Measurements from ENCODE around the gene RNU1-3. TPM values are rescaled to one million over a fixed set of nuclear protein-coding genes. Genes with fewer than 3 reads are reported as not detected.
"Not testable (repeated sequence)": the region's sequence is repeated elsewhere in the genome, so short reads cannot be mapped to it uniquely, and the experiment has no call there.

RNU1-3 gene
- total RNA-seq, 3 donors from 2014 or later: 2,195 to 6,222 (median 2,378) TPM

GRCh38 chr1:16644482-16645270, 22.1 kb downstream of the RNU1-3 start:
- TF ChIP-seq, protein P1, sequence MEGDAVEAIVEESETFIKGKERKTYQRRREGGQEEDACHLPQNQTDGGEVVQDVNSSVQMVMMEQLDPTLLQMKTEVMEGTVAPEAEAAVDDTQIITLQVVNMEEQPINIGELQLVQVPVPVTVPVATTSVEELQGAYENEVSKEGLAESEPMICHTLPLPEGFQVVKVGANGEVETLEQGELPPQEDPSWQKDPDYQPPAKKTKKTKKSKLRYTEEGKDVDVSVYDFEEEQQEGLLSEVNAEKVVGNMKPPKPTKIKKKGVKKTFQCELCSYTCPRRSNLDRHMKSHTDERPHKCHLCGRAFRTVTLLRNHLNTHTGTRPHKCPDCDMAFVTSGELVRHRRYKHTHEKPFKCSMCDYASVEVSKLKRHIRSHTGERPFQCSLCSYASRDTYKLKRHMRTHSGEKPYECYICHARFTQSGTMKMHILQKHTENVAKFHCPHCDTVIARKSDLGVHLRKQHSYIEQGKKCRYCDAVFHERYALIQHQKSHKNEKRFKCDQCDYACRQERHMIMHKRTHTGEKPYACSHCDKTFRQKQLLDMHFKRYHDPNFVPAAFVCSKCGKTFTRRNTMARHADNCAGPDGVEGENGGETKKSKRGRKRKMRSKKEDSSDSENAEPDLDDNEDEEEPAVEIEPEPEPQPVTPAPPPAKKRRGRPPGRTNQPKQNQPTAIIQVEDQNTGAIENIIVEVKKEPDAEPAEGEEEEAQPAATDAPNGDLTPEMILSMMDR (IDR thresholded peaks at IDR 0.05): peak; percentile 24
- peak overlapping the region; percentile 80 for H3K4me3 ChIP-seq
- ATAC-seq: peak; percentile 87
- peaks cover 26% of the 10 kb centered on the region for H3K4me1 ChIP-seq (ENCODE audit: low read depth)
- intact Hi-C loops (cut with DNase I, micrococcal nuclease); H3K36me3 ChIP-seq (ENCODE audit: low read depth); H3K9me3 ChIP-seq: not testable (repeated sequence)
- peak; percentile 97 to 100 (median 99) for DNase-seq

DNA sequence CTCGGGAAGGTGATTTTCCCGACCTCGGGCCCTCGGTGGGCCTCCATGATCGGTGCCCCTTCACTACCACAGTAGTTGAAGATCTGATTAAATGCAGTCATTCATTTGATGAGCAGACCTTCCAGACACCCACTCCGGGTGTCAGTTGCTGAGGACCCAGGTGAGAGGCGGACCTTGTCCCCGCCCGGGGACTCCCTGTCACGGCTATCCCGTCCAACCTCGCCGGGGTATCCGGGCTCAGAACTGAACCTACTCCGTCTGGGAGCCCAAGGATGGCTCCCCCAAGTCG, 22.6 kb downstream of the RNU1-3 start:
- Histone ChIP-seq H3K4me1 (ENCODE audit: low read depth) (peaks cover 26% of the 10 kb centered on the region), H3K4me3 (peak overlapping the region; percentile 80), H3K36me3 (ENCODE audit: low read depth) (no peaks in the 10 kb centered on the region), H3K9me3 (no peaks in the 10 kb centered on the region)
- intact Hi-C loops (cut with DNase I, micrococcal nuclease): no loop called here
- ATAC-seq: peak; percentile 15
- no peak for DNase-seq
- TF ChIP-seq, protein P1 (IDR thresholded peaks at IDR 0.05): no peak

DNA sequence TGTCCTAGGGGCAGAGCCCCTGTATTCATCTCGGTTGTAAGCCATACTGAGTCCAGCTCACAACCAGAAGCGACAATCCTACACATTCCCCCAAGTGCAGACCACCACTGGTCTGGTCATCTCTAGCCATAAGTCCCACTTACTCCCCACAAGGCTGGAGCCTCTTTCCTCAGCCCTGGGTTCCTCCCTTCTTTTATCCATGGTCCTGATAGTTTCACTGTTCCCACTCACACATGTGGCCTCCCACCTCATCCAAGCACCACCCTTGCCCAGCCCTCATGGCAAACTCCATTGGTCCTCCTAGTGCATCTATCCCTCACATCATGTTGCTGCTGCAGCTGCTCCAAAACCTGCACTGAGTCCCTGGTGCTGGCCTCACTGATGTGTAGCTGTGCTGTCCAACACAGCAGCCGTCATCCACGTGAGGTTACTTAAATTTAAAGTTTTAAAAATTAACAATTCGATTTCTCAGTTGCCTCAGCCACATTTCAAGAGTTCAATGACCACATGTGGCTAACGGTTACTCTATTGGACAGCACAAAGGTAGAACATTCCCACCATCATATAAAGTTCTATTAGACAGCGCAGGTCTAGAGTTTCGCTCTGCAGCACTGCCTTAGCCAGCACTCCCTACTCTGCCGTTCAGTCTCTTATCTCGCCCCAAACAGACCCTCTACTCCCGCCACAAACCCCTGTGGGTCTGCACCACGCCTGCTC, 23.1 kb downstream of the RNU1-3 start:
- peaks cover 26% of the 10 kb centered on the region for H3K4me1 ChIP-seq (ENCODE audit: low read depth)
- ATAC-seq; H3K36me3 ChIP-seq (ENCODE audit: low read depth); H3K9me3 ChIP-seq; intact Hi-C loops (cut with DNase I, micrococcal nuclease): not testable (repeated sequence)
- peak overlapping the region; percentile 80 for H3K4me3 ChIP-seq
- peak; percentile 39 to 54 (median 52) for DNase-seq

DNA sequence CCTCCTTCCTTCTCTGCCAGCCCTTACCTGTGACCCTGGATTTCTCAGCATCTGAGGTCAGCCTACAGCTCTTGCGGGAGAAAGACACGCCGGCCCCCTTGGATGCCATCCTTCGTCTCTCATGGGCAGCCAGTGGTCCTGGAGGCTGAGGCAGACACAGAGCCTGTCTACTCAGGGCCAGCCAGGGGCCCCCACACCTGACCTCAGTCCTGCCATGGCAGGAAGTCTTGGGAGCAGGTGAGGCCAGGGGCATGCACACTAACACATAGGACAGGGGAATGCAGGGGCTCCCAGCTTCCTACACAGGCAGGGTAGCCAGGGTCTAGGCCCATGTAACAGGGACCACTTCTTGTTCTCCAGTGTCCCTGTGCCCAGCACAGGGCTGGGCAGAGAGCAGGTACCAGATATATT, 23.7 kb downstream of the RNU1-3 start:
- peak; percentile 42 to 71 (median 69) for DNase-seq
- ATAC-seq; H3K4me3 ChIP-seq; H3K9me3 ChIP-seq; intact Hi-C loops (cut with DNase I, micrococcal nuclease); H3K36me3 ChIP-seq (ENCODE audit: low read depth): not testable (repeated sequence)
- peaks cover 26% of the 10 kb centered on the region for H3K4me1 ChIP-seq (ENCODE audit: low read depth)

DNA sequence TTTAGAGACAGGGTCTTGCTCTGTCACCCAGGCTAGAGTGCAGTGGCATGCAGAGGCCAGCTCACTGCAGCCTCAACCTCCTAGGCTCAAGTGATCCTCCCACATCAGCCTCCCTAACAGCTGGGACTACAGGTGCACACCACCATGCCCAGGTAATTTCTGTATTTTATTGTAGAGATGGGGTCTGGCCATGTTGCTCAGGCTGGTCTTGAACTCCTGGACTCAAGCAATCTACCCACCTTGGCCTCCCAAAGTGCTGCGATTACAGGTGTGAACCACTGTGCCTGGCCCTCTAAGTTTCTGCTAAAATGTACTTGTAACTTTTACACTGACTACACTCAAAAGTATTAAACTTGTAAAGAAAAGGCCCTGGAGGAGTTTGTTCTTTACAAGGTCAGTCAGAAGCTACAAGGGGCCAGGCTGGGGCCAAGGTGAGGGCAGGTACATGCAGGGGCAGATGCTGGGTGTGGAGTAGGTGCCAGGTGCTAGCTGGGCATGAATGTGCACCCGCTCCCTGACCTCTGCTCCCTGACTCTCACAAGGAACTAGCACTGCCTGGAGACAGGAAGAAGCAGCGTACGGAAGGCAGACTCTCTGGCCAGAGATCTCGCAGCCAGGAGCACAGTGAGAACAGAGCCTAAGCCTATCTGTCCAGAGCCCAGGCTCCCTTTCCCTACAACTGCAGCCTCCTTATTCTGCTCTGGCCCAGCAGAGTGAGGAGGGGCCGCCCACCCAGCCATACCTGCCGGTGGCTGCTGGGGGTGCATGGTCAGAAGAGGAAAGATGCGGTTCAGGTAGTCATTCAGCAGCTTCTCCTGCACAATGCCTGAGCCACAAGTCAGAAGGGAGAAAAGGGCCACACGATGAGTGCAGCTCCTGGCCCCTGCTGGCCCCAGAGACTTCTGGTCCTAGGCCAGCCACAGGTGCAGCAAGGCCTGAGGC, 24.5 kb downstream of the RNU1-3 start:
- H3K9me3 ChIP-seq; H3K36me3 ChIP-seq (ENCODE audit: low read depth); intact Hi-C loops (cut with DNase I, micrococcal nuclease); H3K4me3 ChIP-seq: not testable (repeated sequence)
- H3K4me1 ChIP-seq (ENCODE audit: low read depth): peaks cover 26% of the 10 kb centered on the region
- DNase-seq (peak; percentile 80 to 86 (median 83)), ATAC-seq (peak; percentile 73)

- H3K36me3 ChIP-seq (ENCODE audit: low read depth); intact Hi-C loops (cut with DNase I, micrococcal nuclease); ATAC-seq; H3K4me3 ChIP-seq; H3K9me3 ChIP-seq: not testable (repeated sequence)
- peak in 1 of 3 donors; percentile 2 for DNase-seq
- peaks cover 26% of the 10 kb centered on the region for H3K4me1 ChIP-seq (ENCODE audit: low read depth)
These were observed 25.4 kb downstream of the RNU1-3 start for GRCh38 chr1:16641159-16641975.

GRCh38 chr1:16639091-16640031, 27.4 kb downstream of the RNU1-3 start:
- ATAC-seq; H3K9me3 ChIP-seq; H3K36me3 ChIP-seq (ENCODE audit: low read depth); H3K4me3 ChIP-seq; intact Hi-C loops (cut with DNase I, micrococcal nuclease): not testable (repeated sequence)
- DNase-seq: peak; percentile 2 to 51 (median 37)
- H3K4me1 ChIP-seq (ENCODE audit: low read depth): peaks cover 21% of the 10 kb centered on the region

DNA sequence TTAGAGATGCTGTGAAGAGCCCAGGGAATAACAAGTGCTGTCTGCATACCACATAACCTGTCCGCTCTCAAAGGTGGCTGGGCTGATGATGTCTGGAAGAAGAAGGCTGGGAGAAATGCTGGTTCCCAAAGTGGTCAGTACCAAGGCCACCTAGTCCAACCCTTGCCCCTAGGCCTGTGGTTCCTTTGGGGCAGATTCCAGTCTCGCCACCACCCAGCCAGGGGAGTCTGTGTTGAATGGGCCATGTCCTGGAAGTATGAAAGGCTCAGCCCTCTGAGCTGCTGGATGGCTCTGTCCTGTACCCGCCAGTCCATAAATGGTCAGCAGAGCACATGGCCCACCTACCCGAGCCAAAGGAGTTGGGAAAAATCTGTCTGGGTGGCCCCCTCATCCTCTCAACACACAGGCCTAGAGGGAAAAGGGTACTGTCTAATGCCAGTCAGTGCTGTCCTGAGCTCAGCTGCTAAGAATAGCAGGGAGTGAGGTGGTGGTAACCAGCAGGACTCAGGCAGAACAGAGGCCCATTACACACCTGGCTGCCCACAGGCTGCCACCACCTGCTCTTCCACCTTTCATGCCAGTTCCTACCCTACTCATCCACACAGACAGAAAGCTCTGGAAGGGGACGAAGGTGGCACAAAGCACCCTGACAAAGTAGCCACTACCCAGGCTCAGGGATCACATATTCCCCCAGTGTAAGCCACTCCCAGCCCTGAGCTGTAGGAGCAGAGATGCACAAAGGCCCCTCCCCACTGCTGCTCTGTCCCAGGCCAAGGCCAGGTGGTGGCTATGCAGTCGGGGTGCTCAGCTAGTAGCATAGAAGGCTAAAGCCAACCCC, 28.6 kb downstream of the RNU1-3 start:
- ATAC-seq; intact Hi-C loops (cut with DNase I, micrococcal nuclease): not testable (repeated sequence)
- DNase-seq: peak in 2 of 3 donors; percentile 5 to 15

GRCh38 chr1:16636551-16637195, 30.1 kb downstream of the RNU1-3 start:
- ATAC-seq; H3K9me3 ChIP-seq; H3K4me3 ChIP-seq; H3K36me3 ChIP-seq (ENCODE audit: low read depth); H3K4me1 ChIP-seq (ENCODE audit: low read depth); intact Hi-C loops (cut with DNase I, micrococcal nuclease): not testable (repeated sequence)
- DNase-seq: peak; percentile 4 to 31 (median 25)

More for the DNA sequence above, 28.6 kb downstream of the RNU1-3 start:
- not testable (repeated sequence) for H3K9me3 ChIP-seq; H3K36me3 ChIP-seq (ENCODE audit: low read depth); H3K4me3 ChIP-seq
- H3K4me1 ChIP-seq (ENCODE audit: low read depth): peaks cover 13% of the 10 kb centered on the region
